Activated CD4-positive, alpha-beta T cell treated with anti-CD3 and anti-CD28 coated beads for 4 hours (primary cell): ENCODE results near the gene CCDC97.

Experiments
- DNase-seq, 2 donors: peaks; one replicate each; pipeline ENCODE4 v3.0.0-alpha.2; 2020

CCDC97 gene

GRCh38 chr19:41320568-41320967 is 10.6 kb downstream of the CCDC97 start:
- DNase-seq = no peak

- DNase-seq = no peak
Measured at GRCh38 chr19:41321204-41321599, 11.2 kb downstream of the CCDC97 start.

- no peak for DNase-seq
Measured at GRCh38 chr19:41321600-41322270, 11.8 kb downstream of the CCDC97 start.

GRCh38 chr19:41322451-41322850 is 12.5 kb downstream of the CCDC97 start:
- DNase-seq = no peak

GRCh38 chr19:41323023-41323422 is 13.1 kb downstream of the CCDC97 start:
- no peak for DNase-seq

- no peak for DNase-seq
Measured at GRCh38 chr19:41323430-41324125, 13.6 kb downstream of the CCDC97 start.

GRCh38 chr19:41324231-41324702 is 14.3 kb downstream of the CCDC97 start:
- no peak for DNase-seq

- DNase-seq = no peak
Measured at GRCh38 chr19:41324921-41325639, 15.1 kb downstream of the CCDC97 start.

- no peak for DNase-seq
Measured at GRCh38 chr19:41325640-41325946, 15.6 kb downstream of the CCDC97 start.

GRCh38 chr19:41325947-41326706 is 16.2 kb downstream of the CCDC97 start:
- no peak for DNase-seq

- DNase-seq = no peak
Measured at GRCh38 chr19:41327076-41327575, 17.2 kb downstream of the CCDC97 start.

- DNase-seq = peak; percentile 81 to 86
Measured at GRCh38 chr19:41327576-41328156, 17.7 kb downstream of the CCDC97 start.

- DNase-seq = no peak
Measured at GRCh38 chr19:41328157-41328841, 18.3 kb downstream of the CCDC97 start.

- DNase-seq = no peak
Measured at GRCh38 chr19:41328842-41329225, 18.9 kb downstream of the CCDC97 start.

- DNase-seq = no peak
Measured at GRCh38 chr19:41330481-41330880, 20.5 kb downstream of the CCDC97 start.

- no peak for DNase-seq
Measured at GRCh38 chr19:41330946-41331678, 21.1 kb downstream of the CCDC97 start.

- DNase-seq = no peak
Measured at GRCh38 chr19:41332000-41332399, 22.0 kb downstream of the CCDC97 start.

- DNase-seq = no peak
Measured at GRCh38 chr19:41332468-41332867, 22.5 kb downstream of the CCDC97 start.

- DNase-seq = no peak
Measured at GRCh38 chr19:41334793-41335192, 24.8 kb downstream of the CCDC97 start.

- no peak for DNase-seq
Measured at GRCh38 chr19:41335467-41335866, 25.5 kb downstream of the CCDC97 start.

GRCh38 chr19:41339936-41340335 is 30.0 kb downstream of the CCDC97 start:
- no peak for DNase-seq
